H1 (cell line): Measurements from ENCODE around the gene AKR1C3. TPM values are rescaled to one million over a fixed set of nuclear protein-coding genes. Genes with fewer than 3 reads are reported as not detected.

Experiments
- CTCF ChIA-PET: fragments of 300-600 bp; sonication (Branson Sonifier 250); formaldehyde crosslinking; loops from one replicate; lab custom pipeline; 2021; ENCODE audit not compliant: partially characterized antibody; lab: Charles Lee
- POLR2A ChIA-PET: fragments of 300-600 bp; sonication (Branson Sonifier 250); formaldehyde crosslinking; loops from one replicate; lab custom pipeline; 2021; ENCODE audit warnings: inconsistent platforms; ENCODE audit not compliant: partially characterized antibody; lab: Charles Lee
- DNase-seq, 2 experiments: peaks; one replicate each; pipeline versions ENCODE4 v3.0.0 to v3.0.0-alpha.2; 2010 to 2022; ENCODE audit warnings: low spot score in 2 of 2, low read depth in 1 of 2, mixed read lengths in 1 of 2
- FAIRE-seq: peaks from 2 replicates; lab custom pipeline; 2011; peaks lifted over from hg19 to GRCh38; lab: Jason Lieb, UNC
- H2AFZ ChIP-seq: 2 replicates; pipeline ENCODE4 v1.8.1; 2012; ENCODE audit warnings: low read length, inconsistent platforms
- H2AK5ac ChIP-seq: 2 replicates; pipeline ENCODE4 v1.6.1; 2013; ENCODE audit warnings: low read depth, low read length
- H2BK120ac ChIP-seq: replicated peaks from 2 replicates; pipeline ENCODE3; 2013; ENCODE audit warnings: low read depth, low read length, inconsistent platforms
- H2BK12ac ChIP-seq: 2 replicates; pipeline ENCODE4 v1.6.1; 2013; ENCODE audit warnings: low read depth, low read length
- H2BK15ac ChIP-seq: 2 replicates; pipeline ENCODE4 v1.6.1; 2013; ENCODE audit warnings: low read length
- H2BK20ac ChIP-seq: 2 replicates; pipeline ENCODE4 v1.6.1; 2013; ENCODE audit warnings: low read length
- H2BK5ac ChIP-seq: 2 replicates; pipeline ENCODE4 v1.6.1; 2013; ENCODE audit warnings: low read depth, low read length
- H3K14ac ChIP-seq: 2 replicates; pipeline ENCODE4 v1.6.1; 2013; ENCODE audit warnings: inconsistent platforms; ENCODE audit not compliant: insufficient read length
- H3K18ac ChIP-seq: 2 replicates; pipeline ENCODE4 v1.6.1; 2013; ENCODE audit warnings: low read length; ENCODE audit errors: extremely low read depth
- H3K23ac ChIP-seq: 2 replicates; pipeline ENCODE4 v1.6.1; 2013; ENCODE audit warnings: inconsistent platforms; ENCODE audit not compliant: insufficient read length
- H3K23me2 ChIP-seq: 2 replicates; pipeline ENCODE4 v1.6.1; 2013; ENCODE audit warnings: low read depth, low read length
- H3K27ac ChIP-seq: 2 replicates; pipeline ENCODE4 v1.6.1; 2011; ENCODE audit warnings: low read depth, low read length, inconsistent platforms
- H3K27me3 ChIP-seq, 4 experiments: replicated peaks in 1 of 4; 1 replicate in 1 of 4; 2 replicates in 3 of 4; pipeline versions ENCODE4 v1.6.1 to v1.8.1; 2011 to 2013; ENCODE audit warnings: low read length in 3 of 4, mild to moderate bottlenecking in 3 of 4, inconsistent platforms in 2 of 4, mixed read lengths in 2 of 4, moderate library complexity in 1 of 4; ENCODE audit not compliant: control insufficient read depth in 3 of 4, insufficient read depth in 3 of 4; ENCODE audit errors: extremely low read depth in 1 of 4
- H3K36me3 ChIP-seq, 4 experiments: 2 replicates each; pipeline versions ENCODE4 v1.6.1 to v1.8.1; 2011 to 2013; ENCODE audit warnings: mild to moderate bottlenecking in 4 of 4, low read length in 3 of 4, moderate library complexity in 2 of 4, control low read depth in 1 of 4, inconsistent platforms in 1 of 4; ENCODE audit not compliant: insufficient read depth in 4 of 4, control insufficient read depth in 2 of 4
- H3K4ac ChIP-seq: replicated peaks from 2 replicates; pipeline ENCODE3; 2013; ENCODE audit warnings: low read length, low read depth, mixed read lengths, inconsistent platforms; ENCODE audit not compliant: insufficient read length
- H3K4me1 ChIP-seq, 4 experiments: replicated peaks in 1 of 4; 1 replicate in 1 of 4; 2 replicates in 3 of 4; pipeline versions ENCODE4 v1.6.1 to v1.8.1; 2011 to 2013; ENCODE audit warnings: low read length in 3 of 4, inconsistent platforms in 2 of 4, mixed read lengths in 1 of 4; ENCODE audit not compliant: insufficient read depth in 4 of 4, control insufficient read depth in 3 of 4
- H3K4me2 ChIP-seq, 2 experiments: 2 replicates each; pipeline versions ENCODE4 v1.6.1 to v1.8.1; 2011 to 2013; ENCODE audit warnings: low read depth in 2 of 2, low read length in 2 of 2, control low read depth in 1 of 2, inconsistent platforms in 1 of 2, mild to moderate bottlenecking in 1 of 2; ENCODE audit not compliant: insufficient read depth in 1 of 2
- H3K4me3 ChIP-seq, 4 experiments: fragments of 200-600, 300-600 bp in 1 of 4; sonication (generic), shearing (Covaris generic), sonication (Bioruptor Twin) in 1 of 4; 2 replicates each; pipeline versions ENCODE4 v1.5.1 to v1.8.1; 2011 to 2016; ENCODE audit warnings: low read length in 4 of 4, low read depth in 3 of 4, control low read depth in 2 of 4, inconsistent platforms in 2 of 4, mild to moderate bottlenecking in 2 of 4, mixed read lengths in 1 of 4, moderate library complexity in 1 of 4; ENCODE audit not compliant: insufficient read depth in 2 of 4; ENCODE audit errors: extremely low read depth in 1 of 4
- H3K56ac ChIP-seq: replicated peaks from 2 replicates; pipeline ENCODE3; 2013; ENCODE audit warnings: low read depth, mild to moderate bottlenecking, mixed read lengths, low read length, inconsistent platforms; ENCODE audit not compliant: insufficient read length
- H3K79me1 ChIP-seq: 2 replicates; pipeline ENCODE4 v1.6.1; 2013; ENCODE audit warnings: low read depth, low read length, control low read depth
- H3K79me2 ChIP-seq, 2 experiments: 2 replicates each; pipeline versions ENCODE4 v1.6.1 to v1.8.1; 2012 to 2013; ENCODE audit warnings: low read length in 2 of 2, mild to moderate bottlenecking in 2 of 2, inconsistent platforms in 1 of 2; ENCODE audit not compliant: insufficient read depth in 2 of 2, control insufficient read depth in 1 of 2
- H3K9ac ChIP-seq, 4 experiments: replicated peaks in 1 of 4; 1 replicate in 1 of 4; 2 replicates in 3 of 4; pipeline versions ENCODE4 v1.6.1 to v1.8.1; 2011 to 2013; ENCODE audit warnings: low read depth in 3 of 4, low read length in 3 of 4, control low read depth in 2 of 4, mild to moderate bottlenecking in 2 of 4, moderate library complexity in 2 of 4, inconsistent platforms in 1 of 4; ENCODE audit errors: extremely low read depth in 1 of 4
- H3K9me3 ChIP-seq, 2 experiments: 2 replicates each; pipeline versions ENCODE4 v1.6.1 to v1.8.1; 2012 to 2013; ENCODE audit warnings: mild to moderate bottlenecking in 2 of 2, moderate library complexity in 2 of 2, control low read depth in 1 of 2, inconsistent platforms in 1 of 2, low read depth in 1 of 2, low read length in 1 of 2, mixed read lengths in 1 of 2; ENCODE audit not compliant: insufficient read depth in 2 of 2
- H4K20me1 ChIP-seq, 2 experiments: replicated peaks in 1 of 2; 2 replicates each; pipeline versions ENCODE3 to v1.8.1; 2011 to 2013; ENCODE audit warnings: inconsistent platforms in 2 of 2, low read length in 2 of 2, mild to moderate bottlenecking in 1 of 2; ENCODE audit not compliant: insufficient read depth in 2 of 2, control insufficient read depth in 1 of 2
- H4K5ac ChIP-seq: 2 replicates; pipeline ENCODE4 v1.6.1; 2013; ENCODE audit warnings: low read length, low read depth, mixed read lengths, inconsistent platforms; ENCODE audit not compliant: insufficient read length
- H4K8ac ChIP-seq: 2 replicates; pipeline ENCODE4 v1.8.0; 2013; ENCODE audit warnings: mild to moderate bottlenecking, moderate library complexity, low read length, inconsistent platforms; ENCODE audit not compliant: insufficient read depth; ENCODE audit errors: extremely low read depth
- H4K91ac ChIP-seq: replicated peaks from 2 replicates; pipeline ENCODE3; 2013; ENCODE audit warnings: low read length, mixed read lengths, inconsistent platforms; ENCODE audit not compliant: insufficient read length
- ASH2L ChIP-seq: fragments of 200-600, 300-600 bp; sonication (generic); IDR thresholded peaks from one replicate; pipeline ENCODE4 v1.7.1; 2017; ENCODE audit warnings: low read length
- ATF3 ChIP-seq: IDR thresholded peaks from 2 replicates; pipeline ENCODE4 v1.6.1; 2011; ENCODE audit warnings: low read depth, mild to moderate bottlenecking, low read length; ENCODE audit not compliant: insufficient read depth
- E2F6 ChIP-seq: IDR thresholded peaks from 2 replicates; pipeline ENCODE4 v1.6.1; 2012; ENCODE audit warnings: inconsistent platforms
- FOSL1 ChIP-seq: IDR thresholded peaks from 2 replicates; pipeline ENCODE4 v1.6.1; 2011; ENCODE audit warnings: mild to moderate bottlenecking, low read depth, low read length, moderate library complexity; ENCODE audit not compliant: insufficient read depth
- JUND ChIP-seq: IDR thresholded peaks from 2 replicates; pipeline ENCODE4 v1.6.1; 2011; ENCODE audit warnings: mild to moderate bottlenecking, improper control_type of control experiment, low read length
- KDM4A ChIP-seq: IDR thresholded peaks from one replicate; pipeline ENCODE4 v1.7.1; 2012; ENCODE audit warnings: low read depth, mild to moderate bottlenecking, moderate library complexity, low read length, inconsistent platforms; ENCODE audit not compliant: severe bottlenecking
- NRF1 ChIP-seq: IDR thresholded peaks from 2 replicates; pipeline ENCODE4 v1.6.1; 2011; ENCODE audit warnings: mild to moderate bottlenecking, low read depth, low read length, improper control_type of control experiment
- POLR2A ChIP-seq, 2 experiments: IDR thresholded peaks; 1 replicate in 1 of 2; 2 replicates in 1 of 2; pipeline ENCODE4 v1.6.1; 2011; ENCODE audit warnings: low read depth in 2 of 2, low read length in 2 of 2, mild to moderate bottlenecking in 2 of 2; ENCODE audit errors: control extremely low read depth in 1 of 2
- POU5F1 ChIP-seq: IDR thresholded peaks from 2 replicates; pipeline ENCODE4 v1.6.1; 2011; ENCODE audit warnings: low read depth, mild to moderate bottlenecking, low read length, moderate library complexity
- RAD21 ChIP-seq, 2 experiments: IDR thresholded peaks in 1 of 2; conservative IDR thresholded peaks in 1 of 2; 2 replicates each; pipeline ENCODE4 v1.6.1; 2011; ENCODE audit warnings: low read depth in 2 of 2, low read length in 2 of 2, improper control_type of control experiment in 1 of 2, inconsistent platforms in 1 of 2, mild to moderate bottlenecking in 1 of 2, moderate library complexity in 1 of 2
- RXRA ChIP-seq: IDR thresholded peaks from 2 replicates; pipeline ENCODE4 v1.6.1; 2011; ENCODE audit warnings: low read depth, mild to moderate bottlenecking, low read length, moderate library complexity; ENCODE audit not compliant: insufficient read depth
- SIRT6 ChIP-seq: IDR thresholded peaks from one replicate; pipeline ENCODE4 v1.7.1; 2012; ENCODE audit warnings: low read length, inconsistent platforms
- SP2 ChIP-seq: IDR thresholded peaks from 2 replicates; pipeline ENCODE4 v1.6.1; 2012; ENCODE audit warnings: mild to moderate bottlenecking, low read length, inconsistent platforms
- TAF7 ChIP-seq: optimal IDR thresholded peaks from 2 replicates; pipeline ENCODE3; 2011; ENCODE audit warnings: low read depth, mild to moderate bottlenecking, inconsistent platforms, low read length, moderate library complexity, borderline replicate concordance
- WGBS, 2 experiments: shearing (Covaris generic) in 1 of 2; methylation state at CpG; one replicate each; pipeline versions ENCODE4 v1.1.6 to v1.1.7; 2013 to 2015; ENCODE audit warnings: low lambda C conversion rate in 2 of 2, mixed read lengths in 2 of 2, inconsistent platforms in 1 of 2, low coverage in 1 of 2, missing lambda C conversion rate in 1 of 2; ENCODE audit not compliant: insufficient replicate concordance in 2 of 2, insufficient coverage in 1 of 2, insufficient read length in 1 of 2; ENCODE audit errors: extremely low coverage in 1 of 2, missing lambda C conversion rate in 1 of 2; 5-methylcytosine and 5-hydroxymethylcytosine counted together
- polyA plus RNA-seq, 7 experiments: library from polyadenylated mRNA; depleted of rRNA in 3 of 7; stranded (reverse) in 5 of 7; unstranded in 2 of 7; fragments of >200 nt in 5 of 7; fragments of 200-250 nt in 2 of 7; gene quantifications; 1 replicate in 5 of 7; 2 replicates in 1 of 7; 4 replicates in 1 of 7; pipeline versions ENCODE4 v1.2.1 to v1.2.3, GENCODE V29; 2011 to 2013; ENCODE audit warnings: missing spikeins in 2 of 7, mixed read lengths in 2 of 7
- total RNA-seq: library from RNA; stranded (reverse); fragmentation: NEBNext Ultra II Directional; extraction: Animal tissue kit (Norgen Biotek cat#: 25700); gene quantifications from 2 replicates; pipeline ENCODE4 v1.2.1, GENCODE V29; 2021

AKR1C3 gene
- total and polyA plus RNA-seq, 2 of the 8 experiments (the other 6 are each of a cell fraction or from before 2014, with no cell fraction given) = 4.6 to 6.9 TPM

GRCh38 chr10:5116621-5117020 lies 22.4 kb downstream of the AKR1C3 start:
- no peaks in the 10 kb centered on the region for H3K79me1 ChIP-seq
- H3K9me3 ChIP-seq = peaks cover 22 to 24% of the 10 kb centered on the region in 2 experiments; a peak in 3 of 4 replicates
- no peak overlapping the region for H4K91ac ChIP-seq
- H2BK5ac ChIP-seq = no peak overlapping the region
- no peak overlapping the region for H3K27ac ChIP-seq
- no peak overlapping the region for H3K9ac ChIP-seq
- H2BK12ac ChIP-seq = no peak overlapping the region
- no peak for FAIRE-seq
- H3K4me2 ChIP-seq = no peak overlapping the region
- no peaks in the 10 kb centered on the region for H3K27me3 ChIP-seq
- no peak overlapping the region for H3K18ac ChIP-seq
- H2AFZ ChIP-seq = no peak overlapping the region
- H2AK5ac ChIP-seq = no peak overlapping the region
- no peak overlapping the region for H3K14ac ChIP-seq
- H3K36me3 ChIP-seq = no peaks in the 10 kb centered on the region
- no peak for DNase-seq
- H3K23me2 ChIP-seq = no peaks in the 10 kb centered on the region
- ChIA-PET CTCF (no interaction called here), POLR2A (no interaction called here)
- no peak overlapping the region for H4K5ac ChIP-seq
- H3K79me2 ChIP-seq = no peaks in the 10 kb centered on the region
- H2BK15ac ChIP-seq = no peak overlapping the region
- H3K4me3 ChIP-seq = no peak overlapping the region
- 96% methylated on average over 5 of the region's 5 CpGs; no CpG with 5 or more reads in 1 of the 2 experiments for WGBS, 2 experiments
- H4K20me1 ChIP-seq = no peaks in the 10 kb centered on the region
- H3K4me1 ChIP-seq = no peaks in the 10 kb centered on the region
- H2BK120ac ChIP-seq = no peak overlapping the region
- no peak overlapping the region for H3K23ac ChIP-seq
- H3K4ac ChIP-seq = no peak overlapping the region
- no peak overlapping the region for H3K56ac ChIP-seq
- no peak overlapping the region for H2BK20ac ChIP-seq
- H4K8ac ChIP-seq = no peak overlapping the region
- TF ChIP-seq RXRA (no peak), POU5F1 (no peak), POLR2A (IDR thresholded peaks at IDR 0.05; ENCODE audit: control extremely low read depth in 1 of 2, low read depth in 2 of 2, low read length in 2 of 2) (no peak), RAD21 (IDR thresholded peaks at IDR 0.05 in 1 of 2, conservative IDR thresholded peaks at IDR 0.05 in 1 of 2; ENCODE audit: low read depth in 2 of 2, low read length in 2 of 2) (no peak), ASH2L (no peak), JUND (no peak), NRF1 (no peak), KDM4A (no peak), ATF3 (no peak), SIRT6 (no peak), TAF7 (no peak), FOSL1 (no peak), SP2 (no peak), E2F6 (no peak)
